ENCODE results near the gene PACSIN3.

- no peak for TF ChIP-seq POLR2AphosphoS5 (IDR thresholded peaks at IDR 0.05)
- TF ChIP-seq EP300 (IDR thresholded peaks at IDR 0.05): no peak
- TF ChIP-seq POLR2A (IDR thresholded peaks at IDR 0.05): no peak
- no peak for TF ChIP-seq CTCF (IDR thresholded peaks at IDR 0.05)
Measured at GRCh38 chr11:47162426-47162825, 23.8 kb downstream of the PACSIN3 start.
